ENCODE data around the gene SYT12.

The SYT12 gene

DNA sequence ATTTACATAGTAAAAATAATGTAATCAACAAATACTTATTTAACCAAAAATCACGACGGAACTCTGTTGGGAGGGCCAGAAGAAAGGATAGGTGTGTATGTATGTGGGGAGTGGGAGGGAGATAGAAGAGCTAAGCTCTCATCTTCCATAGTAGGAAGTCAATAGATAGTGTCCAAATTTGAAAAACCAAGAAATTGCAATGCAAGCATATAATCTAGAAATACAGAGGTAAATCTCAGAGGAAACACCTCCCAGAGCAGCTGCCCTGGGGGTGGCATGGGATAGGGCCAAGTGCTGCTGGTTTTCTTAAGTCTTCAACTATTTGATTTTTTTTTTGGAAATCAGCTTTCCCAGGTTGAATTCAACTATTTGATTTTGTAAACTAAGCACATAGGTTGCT is 30.9 kb upstream of the SYT12 start:
- H3F3A ChIP-seq (ENCODE audit: insufficient read depth, low read length): no peaks in the 10 kb centered on the region
- H3K4me2 ChIP-seq (ENCODE audit: low read length): no peak overlapping the region
- no peaks in the 10 kb centered on the region for H3K27me3 ChIP-seq (ENCODE audit: insufficient read depth, low read length)
- no peaks in the 10 kb centered on the region for H3K9me3 ChIP-seq (ENCODE audit: low read length)
- no peaks in the 10 kb centered on the region for H3K9me2 ChIP-seq (ENCODE audit: low read depth, low read length)
- H4K20me1 ChIP-seq (ENCODE audit: insufficient read depth, low read length): no peaks in the 10 kb centered on the region
- H3K9ac ChIP-seq (ENCODE audit: low read length): no peak overlapping the region
- no peak overlapping the region for H3K4me3 ChIP-seq (ENCODE audit: low read depth, low read length, poor library complexity, severe bottlenecking)
- no peak overlapping the region for H3K27ac ChIP-seq (ENCODE audit: low read depth, low read length, poor library complexity, severe bottlenecking)
- H3K79me2 ChIP-seq (ENCODE audit: insufficient read depth, low read length): no peaks in the 10 kb centered on the region
- H3K4me1 ChIP-seq (ENCODE audit: insufficient read depth, low read length, severe bottlenecking): no peaks in the 10 kb centered on the region
- H2AFZ ChIP-seq (ENCODE audit: low read length): no peak overlapping the region
- no peaks in the 10 kb centered on the region for H3K36me3 ChIP-seq (ENCODE audit: insufficient read depth, low read length)
- no peak for TF ChIP-seq EZH2 (IDR thresholded peaks at IDR 0.05; ENCODE audit: borderline replicate concordance, low read length)
- TF ChIP-seq, protein P1, sequence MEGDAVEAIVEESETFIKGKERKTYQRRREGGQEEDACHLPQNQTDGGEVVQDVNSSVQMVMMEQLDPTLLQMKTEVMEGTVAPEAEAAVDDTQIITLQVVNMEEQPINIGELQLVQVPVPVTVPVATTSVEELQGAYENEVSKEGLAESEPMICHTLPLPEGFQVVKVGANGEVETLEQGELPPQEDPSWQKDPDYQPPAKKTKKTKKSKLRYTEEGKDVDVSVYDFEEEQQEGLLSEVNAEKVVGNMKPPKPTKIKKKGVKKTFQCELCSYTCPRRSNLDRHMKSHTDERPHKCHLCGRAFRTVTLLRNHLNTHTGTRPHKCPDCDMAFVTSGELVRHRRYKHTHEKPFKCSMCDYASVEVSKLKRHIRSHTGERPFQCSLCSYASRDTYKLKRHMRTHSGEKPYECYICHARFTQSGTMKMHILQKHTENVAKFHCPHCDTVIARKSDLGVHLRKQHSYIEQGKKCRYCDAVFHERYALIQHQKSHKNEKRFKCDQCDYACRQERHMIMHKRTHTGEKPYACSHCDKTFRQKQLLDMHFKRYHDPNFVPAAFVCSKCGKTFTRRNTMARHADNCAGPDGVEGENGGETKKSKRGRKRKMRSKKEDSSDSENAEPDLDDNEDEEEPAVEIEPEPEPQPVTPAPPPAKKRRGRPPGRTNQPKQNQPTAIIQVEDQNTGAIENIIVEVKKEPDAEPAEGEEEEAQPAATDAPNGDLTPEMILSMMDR (IDR thresholded peaks at IDR 0.05; ENCODE audit: low read length): no peak

DNA sequence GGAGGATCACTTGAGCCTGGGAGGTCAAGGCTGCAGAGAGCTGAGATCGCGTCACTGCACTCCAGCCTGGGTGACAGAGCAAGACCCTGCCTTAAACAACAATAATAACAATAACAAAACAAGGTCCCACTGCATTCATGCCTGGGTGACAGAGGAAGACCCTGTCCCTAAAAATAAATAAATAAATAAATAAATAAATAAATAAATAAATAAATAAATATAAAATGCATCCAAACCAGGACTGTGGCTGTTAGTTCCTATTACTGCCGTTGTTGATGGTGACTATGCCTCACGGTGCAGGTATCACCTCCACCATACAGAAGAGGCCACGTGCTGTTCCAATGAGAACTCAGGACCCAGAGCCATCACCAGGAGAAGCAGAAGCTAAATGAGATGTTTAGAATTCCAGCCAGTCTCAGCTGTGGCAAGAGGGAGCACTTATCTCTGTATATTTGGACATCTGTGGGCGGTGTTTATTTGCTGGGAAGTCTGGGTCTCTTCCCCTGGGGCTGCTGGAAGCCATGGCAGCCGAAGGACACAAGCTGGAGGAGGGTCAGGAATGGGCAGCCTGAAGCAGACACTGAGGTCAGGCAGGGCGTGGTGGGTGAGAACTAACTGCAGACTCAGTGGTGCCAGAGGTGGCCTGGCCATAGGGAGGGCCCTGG is 26.2 kb upstream of the SYT12 start:
- no peaks in the 10 kb centered on the region for H3K4me1 ChIP-seq (ENCODE audit: insufficient read depth, low read length, severe bottlenecking)
- no peaks in the 10 kb centered on the region for H3K9me3 ChIP-seq (ENCODE audit: low read length)
- no peaks in the 10 kb centered on the region for H3K79me2 ChIP-seq (ENCODE audit: insufficient read depth, low read length)
- TF ChIP-seq, protein P1 (IDR thresholded peaks at IDR 0.05; ENCODE audit: low read length): no peak
- TF ChIP-seq EZH2 (IDR thresholded peaks at IDR 0.05; ENCODE audit: borderline replicate concordance, low read length): no peak
- no peak overlapping the region for H3K27ac ChIP-seq (ENCODE audit: low read depth, low read length, poor library complexity, severe bottlenecking)
- no peaks in the 10 kb centered on the region for H3K27me3 ChIP-seq (ENCODE audit: insufficient read depth, low read length)
- H3K9ac ChIP-seq (ENCODE audit: low read length): no peak overlapping the region
- no peaks in the 10 kb centered on the region for H3K36me3 ChIP-seq (ENCODE audit: insufficient read depth, low read length)
- no peak overlapping the region for H3K4me3 ChIP-seq (ENCODE audit: low read depth, low read length, poor library complexity, severe bottlenecking)
- H3K9me2 ChIP-seq (ENCODE audit: low read depth, low read length): no peaks in the 10 kb centered on the region
- no peak overlapping the region for H3K4me2 ChIP-seq (ENCODE audit: low read length)
- H2AFZ ChIP-seq (ENCODE audit: low read length): no peak overlapping the region
- no peaks in the 10 kb centered on the region for H4K20me1 ChIP-seq (ENCODE audit: insufficient read depth, low read length)
- H3F3A ChIP-seq (ENCODE audit: insufficient read depth, low read length): no peaks in the 10 kb centered on the region

DNA sequence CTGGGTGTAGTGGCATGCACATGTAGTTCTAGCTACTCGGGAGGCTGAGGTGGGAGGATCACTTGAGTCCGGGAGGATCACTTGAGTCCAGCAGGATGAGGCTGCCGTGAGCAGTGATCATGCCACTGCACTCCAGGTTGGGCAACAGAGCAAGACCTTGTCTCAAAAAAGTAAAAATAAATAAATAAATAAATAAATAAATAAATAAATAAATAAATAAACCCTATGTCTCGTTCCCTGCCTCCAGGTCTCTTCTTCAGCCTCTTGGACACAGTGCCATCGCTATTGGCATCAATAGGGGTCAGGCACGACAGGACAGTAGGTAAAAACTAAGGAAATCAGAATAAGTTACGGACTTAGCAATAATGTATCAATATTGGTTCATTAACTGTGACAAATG is 23.4 kb upstream of the SYT12 start:
- Histone ChIP-seq H3K27ac (ENCODE audit: low read depth, low read length, poor library complexity, severe bottlenecking) (no peak overlapping the region), H3F3A (ENCODE audit: insufficient read depth, low read length) (no peaks in the 10 kb centered on the region), H3K36me3 (ENCODE audit: insufficient read depth, low read length) (no peaks in the 10 kb centered on the region), H3K9ac (ENCODE audit: low read length) (no peak overlapping the region), H3K9me2 (ENCODE audit: low read depth, low read length) (no peaks in the 10 kb centered on the region), H3K4me2 (ENCODE audit: low read length) (no peak overlapping the region), H3K4me1 (ENCODE audit: insufficient read depth, low read length, severe bottlenecking) (no peaks in the 10 kb centered on the region), H4K20me1 (ENCODE audit: insufficient read depth, low read length) (no peaks in the 10 kb centered on the region), H3K9me3 (ENCODE audit: low read length) (no peaks in the 10 kb centered on the region), H3K4me3 (ENCODE audit: low read depth, low read length, poor library complexity, severe bottlenecking) (no peak overlapping the region), H2AFZ (ENCODE audit: low read length) (no peak overlapping the region), H3K79me2 (ENCODE audit: insufficient read depth, low read length) (no peaks in the 10 kb centered on the region), H3K27me3 (ENCODE audit: insufficient read depth, low read length) (peaks cover 4% of the 10 kb centered on the region; the same call in 1 of the 2 replicates)
- no peak for TF ChIP-seq EZH2 (IDR thresholded peaks at IDR 0.05; ENCODE audit: borderline replicate concordance, low read length)
- TF ChIP-seq, protein P1 (IDR thresholded peaks at IDR 0.05; ENCODE audit: low read length): no peak
